Thyroid gland (tissue), 4 donors: ENCODE measurements around the gene UBE2E2. TPM values are rescaled to one million over a fixed set of nuclear protein-coding genes. Genes with fewer than 3 reads are reported as not detected.
"Not testable (repeated sequence)": the region's sequence is repeated elsewhere in the genome, so short reads cannot be mapped to it uniquely, and the experiment has no call there.

Experiments
- DNase-seq, 2 donors: peaks; one replicate each; pipeline ENCODE4 v3.0.0-alpha.2; 2019
- H3K27ac ChIP-seq, 3 donors: fragments of 200-600 bp; sonication (generic); 1 replicate in 2 of 3; 2 replicates in 1 of 3; pipeline ENCODE4 v1.5.1; 2016 to 2019; ENCODE audit warnings: mild to moderate bottlenecking in 1 of 3, moderate library complexity in 1 of 3
- H3K27me3 ChIP-seq: fragments of 200-600 bp; sonication (generic); one replicate; pipeline ENCODE4 v1.5.1; 2019
- H3K36me3 ChIP-seq, 2 donors: fragments of 200-600 bp; sonication (generic); one replicate each; pipeline ENCODE4 v1.5.1; 2016 to 2019
- H3K4me1 ChIP-seq, 2 donors: fragments of 200-600 bp; sonication (generic); one replicate each; pipeline ENCODE4 v1.5.1; 2017 to 2019
- H3K4me3 ChIP-seq, 3 donors: fragments of 200-600 bp; sonication (generic); replicated peaks in 1 of 3; 1 replicate in 2 of 3; 2 replicates in 1 of 3; pipeline ENCODE4 v1.5.1; 2016; ENCODE audit warnings: mild to moderate bottlenecking in 1 of 3
- H3K9me3 ChIP-seq: fragments of 200-600 bp; sonication (generic); one replicate; pipeline ENCODE4 v1.5.1; 2017
- POLR2A ChIP-seq, 2 donors: fragments of 450-650 bp; IDR thresholded peaks; one replicate each; pipeline ENCODE4 v1.6.1; 2017; ENCODE audit warnings: antibody characterized with exemption in 2 of 2, mild to moderate bottlenecking in 2 of 2, moderate library complexity in 1 of 2
- WGBS, 2 donors: methylation state at CpG; one replicate each; pipeline ENCODE4 v1.1.5; 2017; 5-methylcytosine and 5-hydroxymethylcytosine counted together
- intact Hi-C: fragments of 100-400 bp; cut with DNase I; formaldehyde crosslinking; loops from one replicate; pipeline ENCODE4 v1.15.1; 2023
- total RNA-seq, 4 donors: library from RNA; depleted of rRNA; stranded (reverse); fragments of >200 nt; gene quantifications; one replicate each; pipeline ENCODE4 v1.2.3, GENCODE V29; 2016
- TF ChIP-seq, protein P1 (sequence below), 6 experiments: fragments of 200-600 bp in 3 of 6; fragments of 450-650 bp in 3 of 6; sonication (generic) in 3 of 6; IDR thresholded peaks; one replicate each; pipeline ENCODE4 v1.5.1; 2016 to 2019; ENCODE audit warnings: antibody characterized with exemption in 6 of 6, mild to moderate bottlenecking in 2 of 6, inconsistent platforms in 1 of 6, moderate library complexity in 1 of 6

UBE2E2 gene
- total RNA-seq, 4 donors from 2014 or later, result 28.5 to 46.0 (median 38.4) TPM

- WGBS, 2 donors, result 62 to 66% methylated on average over 1 of the region's 1 CpG
- no peaks in the 10 kb centered on the region for H3K4me1 ChIP-seq
- intact Hi-C loops, result no loop called here
- no peaks in the 10 kb centered on the region for H3K9me3 ChIP-seq
- H3K27me3 ChIP-seq, result no peaks in the 10 kb centered on the region
- no peak for DNase-seq
- TF ChIP-seq, protein P1, sequence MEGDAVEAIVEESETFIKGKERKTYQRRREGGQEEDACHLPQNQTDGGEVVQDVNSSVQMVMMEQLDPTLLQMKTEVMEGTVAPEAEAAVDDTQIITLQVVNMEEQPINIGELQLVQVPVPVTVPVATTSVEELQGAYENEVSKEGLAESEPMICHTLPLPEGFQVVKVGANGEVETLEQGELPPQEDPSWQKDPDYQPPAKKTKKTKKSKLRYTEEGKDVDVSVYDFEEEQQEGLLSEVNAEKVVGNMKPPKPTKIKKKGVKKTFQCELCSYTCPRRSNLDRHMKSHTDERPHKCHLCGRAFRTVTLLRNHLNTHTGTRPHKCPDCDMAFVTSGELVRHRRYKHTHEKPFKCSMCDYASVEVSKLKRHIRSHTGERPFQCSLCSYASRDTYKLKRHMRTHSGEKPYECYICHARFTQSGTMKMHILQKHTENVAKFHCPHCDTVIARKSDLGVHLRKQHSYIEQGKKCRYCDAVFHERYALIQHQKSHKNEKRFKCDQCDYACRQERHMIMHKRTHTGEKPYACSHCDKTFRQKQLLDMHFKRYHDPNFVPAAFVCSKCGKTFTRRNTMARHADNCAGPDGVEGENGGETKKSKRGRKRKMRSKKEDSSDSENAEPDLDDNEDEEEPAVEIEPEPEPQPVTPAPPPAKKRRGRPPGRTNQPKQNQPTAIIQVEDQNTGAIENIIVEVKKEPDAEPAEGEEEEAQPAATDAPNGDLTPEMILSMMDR (IDR thresholded peaks at IDR 0.05), result no peak
- H3K36me3 ChIP-seq, result no peaks in the 10 kb centered on the region
- H3K27ac ChIP-seq, result no peak overlapping the region
- H3K4me3 ChIP-seq, result no peak overlapping the region
Observed at GRCh38 chr3:23341147-23341838, 138.2 kb downstream of the UBE2E2 start.

GRCh38 chr3:23342343-23342742 lies 139.2 kb downstream of the UBE2E2 start:
- H3K9me3 ChIP-seq, result no peaks in the 10 kb centered on the region
- H3K27ac ChIP-seq, result no peak overlapping the region
- intact Hi-C loops, result no loop called here
- H3K36me3 ChIP-seq, result no peaks in the 10 kb centered on the region
- H3K4me3 ChIP-seq, result no peak overlapping the region
- H3K4me1 ChIP-seq, result no peaks in the 10 kb centered on the region
- no peak for DNase-seq
- 91 to 96% methylated on average over 4 of the region's 4 CpGs for WGBS, 2 donors
- TF ChIP-seq, protein P1 (IDR thresholded peaks at IDR 0.05), result no peak
- no peak for TF ChIP-seq POLR2A (IDR thresholded peaks at IDR 0.05)
- no peaks in the 10 kb centered on the region for H3K27me3 ChIP-seq

DNA sequence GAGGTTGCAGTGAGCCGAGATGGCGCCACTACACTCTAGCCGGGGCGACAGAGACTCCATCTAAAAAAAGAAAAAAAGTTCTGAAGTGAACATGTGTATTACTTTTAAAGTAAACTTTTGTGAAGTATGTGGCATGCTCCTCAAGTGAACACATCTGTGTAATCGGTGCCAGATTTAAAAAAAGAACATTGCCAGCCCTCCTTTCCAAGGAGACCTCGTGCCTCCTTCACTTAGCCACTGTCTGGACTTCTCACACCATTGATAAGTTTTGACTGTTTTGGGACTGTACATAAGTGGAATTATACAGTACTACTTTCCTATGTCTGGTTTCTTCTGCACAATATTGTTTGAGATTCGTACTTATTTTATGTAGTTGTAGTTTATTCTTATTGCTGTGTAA lies 140.4 kb downstream of the UBE2E2 start:
- H3K4me1 ChIP-seq, result no peaks in the 10 kb centered on the region
- H3K9me3 ChIP-seq, result no peaks in the 10 kb centered on the region
- no peak overlapping the region for H3K4me3 ChIP-seq
- WGBS, 2 donors, result 94 to 95% methylated on average over 7 of the region's 7 CpGs
- TF ChIP-seq, protein P1 (IDR thresholded peaks at IDR 0.05), result no peak
- TF ChIP-seq POLR2A (IDR thresholded peaks at IDR 0.05), result no peak
- no peaks in the 10 kb centered on the region for H3K27me3 ChIP-seq
- no peaks in the 10 kb centered on the region for H3K36me3 ChIP-seq
- DNase-seq, result no peak
- intact Hi-C loops, result no loop called here
- H3K27ac ChIP-seq, result no peak overlapping the region

DNA sequence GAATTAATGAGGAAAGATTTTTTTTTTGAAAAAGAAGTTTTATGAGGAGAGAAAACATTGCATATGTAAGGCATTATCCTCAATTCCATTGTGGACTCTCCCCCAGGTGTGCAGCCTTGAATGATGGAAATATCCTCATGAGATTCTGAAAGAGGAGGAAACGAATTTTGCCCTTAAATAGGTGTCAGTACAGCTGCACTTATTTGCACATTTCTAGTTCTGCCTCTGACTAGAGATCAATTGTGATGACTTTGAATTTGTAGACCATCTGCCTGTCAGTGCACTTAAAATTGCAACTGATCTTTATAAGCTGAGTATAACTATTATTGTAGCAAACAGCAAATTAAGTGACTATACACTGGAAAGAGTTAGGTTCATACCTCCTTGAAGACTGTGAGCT lies 141.8 kb downstream of the UBE2E2 start:
- no peak for DNase-seq
- Histone ChIP-seq H3K9me3 (no peaks in the 10 kb centered on the region), H3K27me3 (no peaks in the 10 kb centered on the region), H3K27ac (no peak overlapping the region), H3K36me3 (no peaks in the 10 kb centered on the region), H3K4me1 (no peaks in the 10 kb centered on the region), H3K4me3 (no peak overlapping the region)
- intact Hi-C loops, result no loop called here
- WGBS, 2 donors, result 80 to 94% methylated on average over 1 of the region's 1 CpG
- TF ChIP-seq, protein P1 (IDR thresholded peaks at IDR 0.05), result no peak
- no peak for TF ChIP-seq POLR2A (IDR thresholded peaks at IDR 0.05)

GRCh38 chr3:23349444-23349843 lies 146.3 kb downstream of the UBE2E2 start:
- H3K4me1 ChIP-seq, H3K27me3 ChIP-seq, H3K27ac ChIP-seq, H3K36me3 ChIP-seq, H3K9me3 ChIP-seq, H3K4me3 ChIP-seq, DNase-seq, intact Hi-C loops: not testable (repeated sequence)
- 98 to 100% methylated on average over 13 to 15 of the region's 15 CpGs for WGBS, 2 donors
